Body of pancreas (tissue), 4 donors: Measurements from ENCODE around the gene PHF21A. TPM values are rescaled to one million over a fixed set of nuclear protein-coding genes. Genes with fewer than 3 reads are reported as not detected.

Experiments
- ATAC-seq: fragments of 150-250 bp; one replicate; pipeline ENCODE4 v1.9.1; 2016
- DNase-seq, 4 donors: peaks; one replicate each; pipeline ENCODE4 v3.0.0-alpha.2; 2019
- H3K27ac ChIP-seq, 4 donors: fragments of 200-600 bp; sonication (generic); 1 replicate in 3 of 4; 2 replicates in 1 of 4; pipeline versions ENCODE4 v1.5.1 to v1.6.1; 2016 to 2019; ENCODE audit warnings: mild to moderate bottlenecking in 1 of 4, mixed read lengths in 1 of 4, moderate library complexity in 1 of 4
- H3K27me3 ChIP-seq, 2 donors: fragments of 200-600 bp; sonication (generic); one replicate each; pipeline ENCODE4 v1.6.0; 2016; ENCODE audit warnings: mild to moderate bottlenecking in 1 of 2
- H3K36me3 ChIP-seq, 2 donors: fragments of 200-600 bp; sonication (generic); replicated peaks in 1 of 2; 2 replicates each; pipeline ENCODE4 v1.5.1; 2016; ENCODE audit warnings: low read depth in 2 of 2; ENCODE audit not compliant: insufficient read depth in 1 of 2
- H3K4me1 ChIP-seq: fragments of 200-600 bp; sonication (generic); one replicate; pipeline ENCODE4 v1.6.0; 2016
- H3K4me3 ChIP-seq, 2 donors: fragments of 200-600 bp; sonication (generic); 1 replicate in 1 of 2; 2 replicates in 1 of 2; pipeline ENCODE4 v1.5.1; 2016 to 2019
- H3K9me3 ChIP-seq, 3 donors: fragments of 200-600 bp; sonication (generic); 1 replicate in 2 of 3; 2 replicates in 1 of 3; pipeline ENCODE4 v1.5.1; 2016
- CTCF ChIP-seq, 7 experiments: fragments of 450-650 bp in 4 of 7; fragments of 200-600 bp in 3 of 7; sonication (generic) in 3 of 7; IDR thresholded peaks; one replicate each; pipeline ENCODE4 v1.5.1; 2016 to 2019; ENCODE audit warnings: antibody characterized with exemption in 7 of 7
- POLR2A ChIP-seq, 3 donors: fragments of 450-650 bp; IDR thresholded peaks; one replicate each; pipeline ENCODE4 v1.6.1; 2016; ENCODE audit warnings: antibody characterized with exemption in 3 of 3, mild to moderate bottlenecking in 2 of 3
- WGBS, 2 donors: methylation state at CpG; one replicate each; pipeline ENCODE4 v1.1.5; 2017; 5-methylcytosine and 5-hydroxymethylcytosine counted together
- intact Hi-C: fragments of 100-400 bp; cut with DNase I; formaldehyde crosslinking; loops from one replicate; pipeline ENCODE4 v1.15.1; 2023
- total RNA-seq, 2 donors: library from RNA; depleted of rRNA; stranded (reverse); fragments of >200 nt; gene quantifications; one replicate each; pipeline ENCODE4 v1.1.0, GENCODE V29; 2016

Gene PHF21A
- total RNA-seq, 2 donors from 2014 or later: 11.7 to 49.4 TPM

GRCh38 chr11:45937916-45938315 is 183.3 kb downstream of the PHF21A start:
- Histone ChIP-seq H3K27ac (no peak overlapping the region), H3K36me3 (peaks cover 0 to 5% of the 10 kb centered on the region in 2 donors), H3K4me3 (no peak overlapping the region), H3K27me3 (no peaks in the 10 kb centered on the region), H3K4me1 (peaks cover 22% of the 10 kb centered on the region), H3K9me3 (no peaks in the 10 kb centered on the region)
- DNase-seq: no peak
- WGBS, 2 donors: 92 to 93% methylated on average over 10 of the region's 10 CpGs
- intact Hi-C loops: no loop called here
- ATAC-seq: no peak
- TF ChIP-seq POLR2A (IDR thresholded peaks at IDR 0.05): no peak
- TF ChIP-seq CTCF (IDR thresholded peaks at IDR 0.05): no peak

- Histone ChIP-seq H3K27me3 (no peaks in the 10 kb centered on the region), H3K4me3 (no peak overlapping the region), H3K9me3 (no peaks in the 10 kb centered on the region), H3K36me3 (peaks cover 0 to 5% of the 10 kb centered on the region in 2 donors), H3K27ac (no peak overlapping the region), H3K4me1 (peaks cover 23% of the 10 kb centered on the region)
- DNase-seq (no peak), ATAC-seq (no peak)
- 82 to 89% methylated on average over 4 of the region's 4 CpGs for WGBS, 2 donors
- intact Hi-C loops: no loop called here
- TF ChIP-seq POLR2A (IDR thresholded peaks at IDR 0.05) (no peak), CTCF (IDR thresholded peaks at IDR 0.05) (no peak)
Measured at GRCh38 chr11:45936511-45937054, 184.7 kb downstream of the PHF21A start.

- H3K4me3 ChIP-seq: no peak overlapping the region
- DNase-seq (no peak), ATAC-seq (no peak)
- no peaks in the 10 kb centered on the region for H3K27me3 ChIP-seq
- H3K9me3 ChIP-seq: no peaks in the 10 kb centered on the region
- peaks cover 23% of the 10 kb centered on the region for H3K4me1 ChIP-seq
- TF ChIP-seq POLR2A (IDR thresholded peaks at IDR 0.05): no peak
- no peak for TF ChIP-seq CTCF (IDR thresholded peaks at IDR 0.05)
- intact Hi-C loops: no loop called here
- peaks cover 0 to 5% of the 10 kb centered on the region in 2 donors for H3K36me3 ChIP-seq
- WGBS, 2 donors: 80 to 92% methylated on average over 8 of the region's 8 CpGs
- H3K27ac ChIP-seq: peak overlapping the region in 2 of 4 donors; percentile 45 to 52
Measured at GRCh38 chr11:45935349-45936064, 185.7 kb downstream of the PHF21A start.

GRCh38 chr11:45934580-45935318 is 186.5 kb downstream of the PHF21A start:
- Histone ChIP-seq H3K27ac (peak overlapping the region in 3 of 4 donors; percentile 45 to 52 (median 52)), H3K36me3 (peaks cover 0 to 5% of the 10 kb centered on the region in 2 donors), H3K27me3 (no peaks in the 10 kb centered on the region), H3K4me3 (no peak overlapping the region), H3K9me3 (no peaks in the 10 kb centered on the region), H3K4me1 (peaks cover 30% of the 10 kb centered on the region)
- 65 to 72% methylated on average over 12 of the region's 12 CpGs for WGBS, 2 donors
- DNase-seq (peak; percentile 21 to 57 (median 46)), ATAC-seq (peak; percentile 60)
- intact Hi-C loops: no loop called here
- TF ChIP-seq POLR2A (IDR thresholded peaks at IDR 0.05) (no peak), CTCF (IDR thresholded peaks at IDR 0.05) (no peak)
